ENCODE results near the gene CSNK2B. TPM values are rescaled to one million over a fixed set of nuclear protein-coding genes. Genes with fewer than 3 reads are reported as not detected.

The CSNK2B gene
- total and polyA plus RNA-seq, 7 experiments from 2014 or later: 101 to 275 (median 149) TPM

DNA sequence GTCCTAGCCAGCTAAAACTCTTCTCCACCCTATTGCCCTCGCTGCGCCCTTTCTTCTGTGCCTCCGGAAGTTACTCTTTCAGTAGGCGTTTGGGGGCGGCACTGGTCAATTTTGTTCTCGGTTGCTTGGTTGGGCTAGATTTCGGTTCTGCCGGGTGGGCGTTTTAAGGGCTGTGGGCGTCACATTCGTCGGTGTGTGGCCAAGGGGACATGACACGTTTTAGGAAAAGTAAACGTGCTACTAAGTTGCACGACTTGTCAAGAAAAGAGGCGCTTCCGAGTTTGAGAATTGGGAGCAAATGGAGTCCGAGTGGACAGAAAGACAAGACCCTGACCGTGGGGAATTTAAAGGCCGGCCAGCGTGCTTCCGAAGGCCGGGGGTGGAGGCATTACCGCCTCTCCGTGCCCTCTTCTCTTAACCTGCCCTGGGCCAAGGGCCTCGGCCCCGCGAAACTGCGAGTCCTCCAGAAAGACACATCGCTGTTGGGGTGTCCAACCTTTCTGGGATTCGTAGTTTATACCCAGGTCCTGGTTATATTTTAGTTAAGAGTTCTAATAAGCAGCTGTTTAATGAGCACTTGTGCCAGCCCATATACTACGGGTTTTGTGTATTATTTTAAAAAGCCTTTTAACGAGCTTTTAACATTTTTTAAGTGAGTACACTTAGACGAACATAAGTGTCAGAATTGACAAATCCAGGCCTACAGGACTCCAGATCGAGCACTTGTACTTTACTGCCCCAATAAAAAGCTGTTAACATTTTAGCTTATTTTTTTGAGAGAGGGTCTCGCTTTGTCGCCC, 12.8 kb upstream of the CSNK2B start:
- intact Hi-C loops (cut with micrococcal nuclease): loop anchor here (1.0 to 5.0 kb wide), 18 partner anchors 7 to 1586 kb away; partner anchors contain the start of genes ABHD16A (in 2 of the 2), C6orf47 (in 2 of the 2), NFKBIL1 (in 2 of the 2) and PRRC2A (in 2 of the 2)
- ChIA-PET CTCF (interaction anchor here (0.6 to 3.3 kb wide), 8 partner anchors 8 to 102 kb away, joined by 3 to 19 read pairs (median 4); partner anchors contain the start of genes DDAH2 and GPANK1), POLR2A (interaction anchor here (0.6 to 8.3 kb wide), 52 partner anchors 9 to 1646 kb away, joined by 3 to 193 read pairs (median 4); partner anchors contain the start of genes ABHD16A, AIF1, C6orf47 and CSNK2B)
- peaks cover 6 to 34% (median 18%) of the 10 kb centered on the region in 5 donors for H3K36me3 Mint-ChIP-seq
- peak overlapping the region; percentile 99 to 100 (median 100) for H3K27ac Mint-ChIP-seq
- Histone ChIP-seq H3K4me3 (ENCODE audit: low read length) (peak overlapping the region; percentile 66), H3K27me3 (ENCODE audit: control insufficient read depth in 2 of 2, insufficient read depth in 2 of 2, low read length in 2 of 2) (no peaks in the 10 kb centered on the region), H3K36me3 (ENCODE audit: control insufficient read depth in 2 of 3, insufficient read depth in 3 of 3, low read length in 3 of 3) (peaks cover 16 to 50% (median 16%) of the 10 kb centered on the region in 3 experiments), H3K4me1 (ENCODE audit: control insufficient read depth in 2 of 2, insufficient read depth in 2 of 2, low read length in 2 of 2) (peaks cover 23 to 30% of the 10 kb centered on the region in 2 donors), H3K27ac (ENCODE audit: low read depth, low read length) (peak overlapping the region; percentile 95), H3K9me3 (ENCODE audit: control insufficient read depth in 2 of 3, low read length in 3 of 3) (no peaks in the 10 kb centered on the region)
- H3K4me3 Mint-ChIP-seq: peak overlapping the region; percentile 96 to 100 (median 99)
- ATAC-seq (peak; percentile 77), DNase-seq (peak in 2 of 9 donors; percentile 81 to 89)
- H3K9me3 Mint-ChIP-seq: peaks cover 0 to 11% (median 0%) of the 10 kb centered on the region in 11 donors
- H3K27me3 Mint-ChIP-seq: no peaks in the 10 kb centered on the region
- H3K4me1 Mint-ChIP-seq: peaks cover 39 to 71% (median 63%) of the 10 kb centered on the region in 7 donors

DNA sequence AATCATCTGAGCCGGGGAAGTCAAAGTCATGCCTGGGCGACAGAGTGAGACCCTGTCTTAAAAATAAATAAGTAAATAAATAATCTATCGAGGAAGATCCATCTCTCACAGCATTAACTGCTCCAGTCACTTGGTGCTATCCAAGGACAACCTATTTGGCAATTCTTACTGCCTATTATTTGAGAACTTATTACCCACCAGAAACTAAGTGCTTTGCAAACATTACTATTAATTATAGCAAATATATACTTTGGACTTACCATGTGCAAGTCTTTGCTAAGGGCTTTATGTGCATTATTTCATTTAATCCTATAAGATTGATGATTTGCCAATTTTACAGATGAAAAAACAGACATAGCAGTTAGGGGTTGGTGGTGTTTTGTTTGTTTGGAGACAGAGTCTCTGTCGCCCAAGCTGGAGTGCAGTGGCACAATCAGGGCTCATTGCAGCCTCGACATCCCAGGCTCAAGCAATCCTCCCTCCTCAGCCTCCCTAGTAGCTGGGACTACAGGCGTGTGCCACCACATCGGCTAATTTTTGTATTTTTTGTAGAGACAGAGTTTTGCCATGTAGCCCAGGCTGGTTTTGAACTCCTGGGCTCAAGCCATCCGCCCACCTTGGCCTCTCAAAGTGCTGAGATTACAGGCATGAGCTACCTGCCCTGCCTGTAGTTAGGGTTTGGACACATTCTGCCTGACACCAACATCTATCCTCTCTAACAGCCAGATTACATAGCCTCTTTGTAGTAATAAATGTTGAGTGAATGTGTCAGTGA, 11.1 kb upstream of the CSNK2B start:
- H3K4me1 ChIP-seq (ENCODE audit: control insufficient read depth in 2 of 2, insufficient read depth in 2 of 2, low read length in 2 of 2): peaks cover 38 to 46% of the 10 kb centered on the region in 2 donors
- H3K27ac ChIP-seq (ENCODE audit: low read depth, low read length): no peak overlapping the region
- intact Hi-C loops (cut with micrococcal nuclease): loop anchor here in 1 of 2 donors (5.0 kb wide), 1 partner anchor 523 kb away; the partner anchor contains the start of genes AGPAT1 and RNF5
- Mint-ChIP-seq H3K4me1 (peaks cover 50 to 79% (median 73%) of the 10 kb centered on the region in 7 donors), H3K27me3 (no peaks in the 10 kb centered on the region), H3K27ac (peak overlapping the region in 4 of 9 donors; percentile 4 to 65 (median 34)), H3K9me3 (peaks cover 0 to 11% (median 0%) of the 10 kb centered on the region in 11 donors), H3K36me3 (peaks cover 5 to 37% (median 12%) of the 10 kb centered on the region in 5 donors), H3K4me3 (peak overlapping the region in 2 of 10 donors; percentile 6 to 19)
- H3K27me3 ChIP-seq (ENCODE audit: control insufficient read depth in 2 of 2, insufficient read depth in 2 of 2, low read length in 2 of 2): no peaks in the 10 kb centered on the region
- ChIA-PET CTCF (interaction anchor here (0.6 to 3.3 kb wide), 2 partner anchors 9 to 153 kb away, joined by 3 to 19 read pairs; partner anchors contain the start of gene GPANK1), POLR2A (interaction anchor here (0.6 to 8.3 kb wide), 7 partner anchors 9 to 152 kb away, joined by 3 to 193 read pairs (median 4); partner anchors contain the start of genes C6orf47, CSNK2B, GPANK1 and LSM2)
- no peaks in the 10 kb centered on the region for H3K9me3 ChIP-seq (ENCODE audit: control insufficient read depth in 2 of 3, low read length in 3 of 3)
- DNase-seq (no peak), ATAC-seq (no peak)
- no peak overlapping the region for H3K4me3 ChIP-seq (ENCODE audit: low read length)
- peaks cover 0 to 41% (median 6%) of the 10 kb centered on the region in 3 experiments for H3K36me3 ChIP-seq (ENCODE audit: control insufficient read depth in 2 of 3, insufficient read depth in 3 of 3, low read length in 3 of 3)

DNA sequence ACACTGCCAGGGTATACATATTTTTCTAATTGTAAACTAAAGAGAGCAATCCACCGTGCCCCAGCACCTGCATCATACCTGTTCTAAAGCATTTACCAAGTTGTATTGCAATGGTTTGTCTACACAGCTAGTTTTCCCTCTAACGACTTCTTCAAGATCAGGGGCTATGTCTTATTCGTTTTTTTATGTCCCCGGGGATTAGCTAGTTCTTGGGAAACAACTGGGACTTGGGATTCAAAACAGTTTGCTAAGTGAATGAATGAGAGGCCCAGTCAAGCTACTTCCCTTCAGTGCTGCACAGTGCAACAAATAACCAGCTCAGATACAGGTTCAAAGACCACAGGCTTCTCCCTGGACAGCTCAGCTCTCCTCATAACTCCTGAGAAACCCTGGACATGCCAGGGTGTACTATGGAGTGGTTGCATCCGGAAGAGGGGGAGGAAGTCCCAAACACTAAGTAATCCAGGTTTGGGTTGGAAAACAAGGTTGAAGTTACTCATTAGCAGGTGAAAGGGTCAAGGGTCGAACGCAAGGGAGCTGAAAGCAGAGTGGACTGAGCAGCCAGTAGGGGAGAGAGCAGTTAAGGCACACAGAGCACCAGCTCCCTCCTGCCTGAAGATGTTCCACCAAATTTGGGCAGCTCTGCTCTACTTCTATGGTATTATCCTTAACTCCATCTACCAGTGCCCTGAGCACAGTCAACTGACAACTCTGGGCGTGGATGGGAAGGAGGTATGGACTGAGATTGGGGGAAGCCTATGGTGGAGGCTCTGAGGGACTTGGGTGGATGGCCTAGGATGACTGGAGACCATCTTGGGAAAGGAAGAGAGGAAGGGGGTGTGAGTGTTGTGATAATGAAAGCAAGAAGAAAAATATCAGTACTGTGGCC, 10.3 kb upstream of the CSNK2B start, which contains the start of gene APOM:
TSS of gene APOM (plus strand) at position 546 of the 889 bp plus-strand sequence. CDS start at position 619, 73 bp downstream.
- peak within 1 kb of the TSS in 8 of 9 donors; percentile 4 to 91 (median 57) for H3K27ac Mint-ChIP-seq
- no peak for ATAC-seq
- Histone ChIP-seq H3K4me1 (ENCODE audit: control insufficient read depth in 2 of 2, insufficient read depth in 2 of 2, low read length in 2 of 2) (peaks cover 39 to 47% of the 10 kb centered on the region in 2 donors), H3K27ac (ENCODE audit: low read depth, low read length) (no peak within 1 kb of the TSS), H3K27me3 (ENCODE audit: control insufficient read depth in 2 of 2, insufficient read depth in 2 of 2, low read length in 2 of 2) (no peaks in the 10 kb centered on the region), H3K4me3 (ENCODE audit: low read length) (no peak within 1 kb of the TSS), H3K36me3 (ENCODE audit: control insufficient read depth in 2 of 3, insufficient read depth in 3 of 3, low read length in 3 of 3) (peaks cover 0 to 40% (median 6%) of the 10 kb centered on the region in 3 experiments), H3K9me3 (ENCODE audit: control insufficient read depth in 2 of 3, low read length in 3 of 3) (no peaks in the 10 kb centered on the region)
- DNase-seq: no peak
- H3K9me3 Mint-ChIP-seq: peaks cover 0 to 11% (median 0%) of the 10 kb centered on the region in 11 donors
- intact Hi-C loops (cut with micrococcal nuclease): no loop called here
- POLR2A ChIA-PET: interaction anchor here (0.5 to 8.3 kb wide), 5 partner anchors 8 to 80 kb away, joined by 3 to 193 read pairs (median 3); partner anchors contain the start of genes C6orf47, CSNK2B, GPANK1 and LTB
- H3K4me3 Mint-ChIP-seq: peak within 1 kb of the TSS in 5 of 10 donors; percentile 16 to 65 (median 28)
- H3K27me3 Mint-ChIP-seq: no peaks in the 10 kb centered on the region
- CTCF ChIA-PET: interaction anchor here (0.7 to 3.3 kb wide), 2 partner anchors 8 to 1020 kb away, joined by 3 to 19 read pairs; partner anchors contain the start of gene GPANK1
- H3K4me1 Mint-ChIP-seq: peaks cover 48 to 77% (median 74%) of the 10 kb centered on the region in 7 donors
- peaks cover 5 to 34% (median 9%) of the 10 kb centered on the region in 5 donors for H3K36me3 Mint-ChIP-seq

DNA sequence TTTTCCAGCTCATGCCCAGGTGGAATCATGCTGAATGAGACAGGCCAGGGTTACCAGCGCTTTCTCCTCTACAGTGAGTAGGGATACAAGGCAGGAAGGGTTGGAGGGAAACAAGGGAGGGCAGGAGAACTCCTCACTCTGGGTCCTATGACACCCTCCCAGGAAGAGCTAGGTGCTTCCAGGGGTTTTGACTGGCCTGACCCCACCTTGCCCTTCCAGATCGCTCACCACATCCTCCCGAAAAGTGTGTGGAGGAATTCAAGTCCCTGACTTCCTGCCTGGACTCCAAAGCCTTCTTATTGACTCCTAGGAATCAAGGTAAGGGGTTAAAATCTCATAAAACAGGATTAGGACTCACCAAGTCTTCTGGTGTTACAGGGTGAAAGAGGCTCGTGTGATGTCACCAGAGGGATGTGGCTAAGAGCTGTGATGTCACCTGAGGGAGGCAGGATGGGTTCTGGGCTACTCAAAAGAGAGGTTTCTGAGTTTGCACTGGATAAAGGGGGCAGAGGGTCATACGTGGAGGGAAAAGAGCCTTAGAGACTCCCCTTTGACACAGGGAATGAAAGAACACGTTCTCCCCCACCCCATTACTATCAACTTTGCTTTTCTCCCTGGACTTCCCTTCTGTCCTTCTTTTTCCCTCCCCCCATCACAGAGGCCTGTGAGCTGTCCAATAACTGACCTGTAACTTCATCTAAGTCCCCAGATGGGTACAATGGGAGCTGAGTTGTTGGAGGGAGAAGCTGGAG, 8.3 kb upstream of the CSNK2B start:
- Histone ChIP-seq H3K4me3 (ENCODE audit: low read length) (no peak overlapping the region), H3K4me1 (ENCODE audit: control insufficient read depth in 2 of 2, insufficient read depth in 2 of 2, low read length in 2 of 2) (peaks cover 32 to 41% of the 10 kb centered on the region in 2 donors), H3K27me3 (ENCODE audit: control insufficient read depth in 2 of 2, insufficient read depth in 2 of 2, low read length in 2 of 2) (no peaks in the 10 kb centered on the region), H3K36me3 (ENCODE audit: control insufficient read depth in 2 of 3, insufficient read depth in 3 of 3, low read length in 3 of 3) (peaks cover 0 to 38% (median 6%) of the 10 kb centered on the region in 3 experiments), H3K27ac (ENCODE audit: low read depth, low read length) (peak overlapping the region; percentile 88), H3K9me3 (ENCODE audit: control insufficient read depth in 2 of 3, low read length in 3 of 3) (no peaks in the 10 kb centered on the region)
- ChIA-PET CTCF (interaction anchor here (0.6 to 0.7 kb wide), 2 partner anchors 132 to 1502 kb away, joined by 3 read pairs; no protein-coding TSS in a partner anchor), POLR2A (interaction anchor here (0.5 to 1.4 kb wide), 4 partner anchors 14 to 168 kb away, joined by 3 to 7 read pairs (median 4); partner anchors contain the start of genes DDX39B and LY6G5C)
- peak overlapping the region; percentile 60 to 92 (median 85) for H3K27ac Mint-ChIP-seq
- H3K4me3 Mint-ChIP-seq: peak overlapping the region; percentile 61 to 98 (median 85)
- H3K4me1 Mint-ChIP-seq: peaks cover 41 to 78% (median 72%) of the 10 kb centered on the region in 7 donors
- intact Hi-C loops (cut with micrococcal nuclease): no loop called here
- H3K36me3 Mint-ChIP-seq: peaks cover 5 to 32% (median 12%) of the 10 kb centered on the region in 5 donors
- ATAC-seq: no peak
- no peaks in the 10 kb centered on the region for H3K27me3 Mint-ChIP-seq
- DNase-seq: peak in 3 of 9 donors; percentile 18 to 37 (median 25)
- H3K9me3 Mint-ChIP-seq: no peaks in the 10 kb centered on the region
